HepG2 (cell line): ENCODE results near the gene ARAP1. TPM values are rescaled to one million over a fixed set of nuclear protein-coding genes. Genes with fewer than 3 reads are reported as not detected.

ENCODE experiments used
- CENPBD1 ChIP-seq: sonication (generic); formaldehyde crosslinking; IDR thresholded peaks from 2 replicates; pipeline ENCODE4 v1.8.0; 2022; ENCODE audit warnings: missing genetic modification reagents, low read depth, mild to moderate bottlenecking, borderline replicate concordance
- HOMEZ ChIP-seq: IDR thresholded peaks from 2 replicates; pipeline ENCODE4 v1.6.1; 2016; ENCODE audit warnings: low read depth
- ISL2 ChIP-seq: sonication (generic); formaldehyde crosslinking; IDR thresholded peaks from 2 replicates; pipeline ENCODE4 v1.5.0; 2020; ENCODE audit warnings: missing genetic modification reagents
- KAT2B ChIP-seq: fragments of 150-350 bp; IDR thresholded peaks from 2 replicates; pipeline ENCODE4 v1.6.1; 2014; ENCODE audit warnings: low read depth, low read length, borderline replicate concordance
- LCORL ChIP-seq, 2 experiments: fragments of 450-650 bp in 1 of 2; sonication (generic) in 1 of 2; formaldehyde crosslinking in 1 of 2; IDR thresholded peaks; 2 replicates each; pipeline versions ENCODE4 v1.5.0 to v1.6.1; 2017 to 2020; ENCODE audit warnings: antibody characterized with exemption in 1 of 2, missing genetic modification reagents in 1 of 2
- MTA1 ChIP-seq: sonication (generic); formaldehyde crosslinking; IDR thresholded peaks from 2 replicates; pipeline ENCODE4 v1.4.0; 2020; ENCODE audit warnings: missing genetic modification reagents, mild to moderate bottlenecking, borderline replicate concordance
- NAIF1 ChIP-seq: sonication (generic); formaldehyde crosslinking; IDR thresholded peaks from 2 replicates; pipeline ENCODE4 v1.5.0; 2020; ENCODE audit warnings: mild to moderate bottlenecking, missing genetic modification reagents, borderline replicate concordance
- NR2C2 ChIP-seq: sonication (generic); formaldehyde crosslinking; IDR thresholded peaks from 2 replicates; pipeline ENCODE4 v1.4.0; 2020; ENCODE audit warnings: missing genetic modification reagents, mild to moderate bottlenecking, moderate library complexity, borderline replicate concordance
- POGZ ChIP-seq: sonication (generic); formaldehyde crosslinking; IDR thresholded peaks from 2 replicates; pipeline ENCODE4 v1.4.0; 2020; ENCODE audit warnings: mild to moderate bottlenecking, missing genetic modification reagents
- SMARCE1 ChIP-seq: fragments of 450-650 bp; IDR thresholded peaks from 2 replicates; pipeline ENCODE4 v1.6.1; 2017; ENCODE audit warnings: borderline replicate concordance
- TRIM24 ChIP-seq: sonication (generic); formaldehyde crosslinking; IDR thresholded peaks from 2 replicates; pipeline ENCODE4 v1.8.0; 2022; ENCODE audit warnings: mild to moderate bottlenecking, missing genetic modification reagents
- XRCC5 ChIP-seq: fragments of 200-400 bp; formaldehyde crosslinking; optimal IDR thresholded peaks from 2 replicates; pipeline ENCODE3; 2017; ENCODE audit warnings: mild to moderate bottlenecking, low read length
- ZBTB20 ChIP-seq: sonication (generic); formaldehyde crosslinking; IDR thresholded peaks from 2 replicates; pipeline ENCODE4 v1.8.1; 2023; ENCODE audit warnings: missing genetic modification reagents, low read depth, mild to moderate bottlenecking, borderline replicate concordance
- ZKSCAN5 ChIP-seq: sonication (generic); formaldehyde crosslinking; IDR thresholded peaks from 2 replicates; pipeline ENCODE4 v1.5.1; 2020; ENCODE audit warnings: mild to moderate bottlenecking, missing genetic modification reagents
- ZKSCAN8 ChIP-seq: IDR thresholded peaks from 2 replicates; pipeline ENCODE4 v1.6.1; 2016; ENCODE audit warnings: borderline replicate concordance, missing genetic modification reagents, missing compliant biosample characterization
- ZMYM3 ChIP-seq: sonication (generic); formaldehyde crosslinking; IDR thresholded peaks from 2 replicates; pipeline ENCODE4 v1.5.1; 2020; ENCODE audit warnings: mild to moderate bottlenecking, missing genetic modification reagents
- ZNF230 ChIP-seq: sonication (generic); formaldehyde crosslinking; IDR thresholded peaks from 2 replicates; pipeline ENCODE4 v1.4.0; 2020; ENCODE audit warnings: mild to moderate bottlenecking, missing genetic modification reagents
- ZNF441 ChIP-seq: sonication (generic); formaldehyde crosslinking; IDR thresholded peaks from 2 replicates; pipeline ENCODE4 v1.7.0; 2021; ENCODE audit warnings: missing genetic modification reagents, borderline replicate concordance
- ZNF574 ChIP-seq: sonication (generic); formaldehyde crosslinking; IDR thresholded peaks from 2 replicates; pipeline ENCODE4 v1.4.0; 2020; ENCODE audit warnings: missing genetic modification reagents
- ZNF607 ChIP-seq: sonication (generic); formaldehyde crosslinking; IDR thresholded peaks from 2 replicates; pipeline ENCODE4 v1.5.1; 2020; ENCODE audit warnings: missing genetic modification reagents, mild to moderate bottlenecking, borderline replicate concordance
- ZNF614 ChIP-seq: IDR thresholded peaks from 2 replicates; pipeline ENCODE4 v1.6.1; 2018; ENCODE audit warnings: missing biosample characterization, missing genetic modification reagents, inconsistent platforms, borderline replicate concordance
- ZNF800 ChIP-seq: sonication (generic); formaldehyde crosslinking; IDR thresholded peaks from 2 replicates; pipeline ENCODE4 v1.4.0; 2020; ENCODE audit warnings: missing genetic modification reagents
- polyA plus RNA-seq, 8 experiments: library from polyadenylated mRNA; depleted of rRNA in 3 of 8; stranded (reverse) in 7 of 8; unstranded in 1 of 8; fragments of >200 nt; fragmentation: Illumina TruSeq in 4 of 8; extraction: Trizol in 4 of 8; gene quantifications; 2 replicates each; pipeline versions ENCODE4 v1.2.1 to v1.2.3, GENCODE V29; 2011 to 2016; ENCODE audit warnings: low read depth in 4 of 8, missing spikeins in 1 of 8, mixed read lengths in 1 of 8; ENCODE audit not compliant: insufficient read depth in 1 of 8
- total RNA-seq, 5 experiments: library from RNA; depleted of rRNA; stranded (reverse); fragments of >200 nt; fragmentation: Illumina TruSeq; extraction: Trizol; gene quantifications; 2 replicates each; pipeline ENCODE4 v1.2.3, GENCODE V29; 2016; ENCODE audit warnings: low read depth in 1 of 5

The ARAP1 gene
- total and polyA plus RNA-seq, 2 of the 13 experiments (the other 11 are each of a cell fraction or from before 2014, with no cell fraction given), result 43.2 to 55.5 TPM

- no peak for TF ChIP-seq CENPBD1
- TF ChIP-seq ISL2 (CRISPR knock-in tag), result 0 out of 2 replicates have a peak, but pooled peaks have one; percentile 30
- TF ChIP-seq NAIF1 (CRISPR knock-in tag), result no peak
- peak; percentile 32; the same call in 1 of the 2 replicates for TF ChIP-seq ZNF574 (CRISPR knock-in tag)
- no peak for TF ChIP-seq SMARCE1
- TF ChIP-seq KAT2B, result no peak
- TF ChIP-seq ZNF607 (CRISPR knock-in tag), result no peak
- TF ChIP-seq ZNF614 (CRISPR knock-in tag), result peak; percentile 43; the same call in 1 of the 2 replicates
- no peak for TF ChIP-seq HOMEZ (CRISPR knock-in tag)
- no peak for TF ChIP-seq ZNF800
- TF ChIP-seq ZNF441 (CRISPR knock-in tag), result no peak
- TF ChIP-seq ZBTB20 (CRISPR knock-in tag), result no peak
- TF ChIP-seq ZNF230 (CRISPR knock-in tag), result no peak
- no peak for TF ChIP-seq LCORL (IDR thresholded peaks at IDR 0.05)
- peak; percentile 48; the same call in 1 of the 2 replicates for TF ChIP-seq LCORL (CRISPR knock-in tag; IDR thresholded peaks at IDR 0.05)
- no peak for TF ChIP-seq TRIM24 (CRISPR knock-in tag)
- TF ChIP-seq NR2C2 (CRISPR knock-in tag), result peak; percentile 32; the same call in 1 of the 2 replicates
- peak; percentile 82; the same call in 1 of the 2 replicates for TF ChIP-seq MTA1 (CRISPR knock-in tag)
- TF ChIP-seq POGZ, result no peak
- TF ChIP-seq XRCC5, result peak; percentile 25
- TF ChIP-seq ZKSCAN8, result no peak
- TF ChIP-seq ZKSCAN5, result no peak
- peak; percentile 62; the same call in 1 of the 2 replicates for TF ChIP-seq ZMYM3 (CRISPR knock-in tag)
Measured at GRCh38 chr11:72750086-72750485, 2.1 kb downstream of the ARAP1 start (continued).
